SU-DHL-6 (cell line): ENCODE measurements around the gene MCM10.
A peak's percentile ranks its signal among the peaks of the same experiment; 100 is the strongest.

ENCODE experiments used
- H2AFZ ChIP-seq: fragments of 200-600 bp; sonication (generic); 2 replicates; pipeline ENCODE4 v1.6.1; 2014; ENCODE audit warnings: low read depth, mild to moderate bottlenecking, moderate library complexity, mixed read lengths, antibody characterized with exemption, low read length; ENCODE audit not compliant: severe bottlenecking
- H3F3A ChIP-seq: fragments of 200-600 bp; shearing (Covaris generic); 2 replicates; pipeline ENCODE4 v1.6.0; 2016; ENCODE audit warnings: antibody characterized with exemption, mild to moderate bottlenecking; ENCODE audit not compliant: insufficient read depth
- H3K27ac ChIP-seq: fragments of 200-600 bp; sonication (generic); 2 replicates; pipeline ENCODE4 v1.5.1; 2016; ENCODE audit warnings: low read depth, mild to moderate bottlenecking, low read length, moderate library complexity, mixed read lengths
- H3K27me3 ChIP-seq: fragments of 200-600 bp; sonication (generic), shearing (Covaris generic); 2 replicates; pipeline ENCODE4 v1.6.0; 2014; ENCODE audit warnings: mild to moderate bottlenecking, low read length
- H3K36me3 ChIP-seq: fragments of 200-600 bp; sonication (generic); 2 replicates; pipeline ENCODE4 v1.6.1; 2014; ENCODE audit warnings: mild to moderate bottlenecking, low read length, mixed read lengths
- H3K4me2 ChIP-seq: fragments of 300-600, 200-600 bp; shearing (Covaris generic), sonication (generic); 2 replicates; pipeline ENCODE4 v1.6.0; 2014; ENCODE audit warnings: low read length, low read depth, mild to moderate bottlenecking; ENCODE audit not compliant: poor library complexity, severe bottlenecking
- H3K4me3 ChIP-seq: fragments of 200-600 bp; sonication (generic); 2 replicates; pipeline ENCODE4 v1.5.1; 2014; ENCODE audit warnings: antibody characterized with exemption, low read length, mild to moderate bottlenecking, mixed read lengths; ENCODE audit not compliant: insufficient read depth, poor library complexity, severe bottlenecking
- H3K79me2 ChIP-seq: fragments of 200-600 bp; sonication (generic); 2 replicates; pipeline ENCODE4 v1.6.1; 2014; ENCODE audit warnings: mild to moderate bottlenecking, low read length, moderate library complexity; ENCODE audit not compliant: insufficient read depth
- H3K9ac ChIP-seq: fragments of 200-600 bp; sonication (generic); 2 replicates; pipeline ENCODE4 v1.7.0; 2014; ENCODE audit warnings: mild to moderate bottlenecking, low read length
- H3K9me2 ChIP-seq: fragments of 200-600 bp; sonication (generic); replicated peaks from 2 replicates; pipeline ENCODE4 v1.6.1; 2014; ENCODE audit warnings: low read length; ENCODE audit not compliant: insufficient read depth
- H3K9me3 ChIP-seq: fragments of 200-600 bp; sonication (generic); 2 replicates; pipeline ENCODE4 v1.6.1; 2014; ENCODE audit warnings: low read length, mixed read lengths; ENCODE audit not compliant: insufficient read depth
- H4K20me1 ChIP-seq: fragments of 200-600 bp; sonication (generic); 2 replicates; pipeline ENCODE4 v1.6.1; 2014; ENCODE audit warnings: low read depth, mild to moderate bottlenecking, antibody characterized with exemption, low read length, moderate library complexity, mixed read lengths
- EZH2phosphoT487 ChIP-seq: fragments of 200-600 bp; sonication (generic), shearing (Covaris generic); conservative IDR thresholded peaks from 2 replicates; pipeline ENCODE4 v1.6.1; 2018; ENCODE audit warnings: mild to moderate bottlenecking, antibody characterized with exemption, low read length, moderate library complexity, mixed read lengths
- TF ChIP-seq, protein P1 (sequence below): fragments of 200-600 bp; sonication (generic); IDR thresholded peaks from one replicate; pipeline ENCODE4 v1.5.1; 2017; ENCODE audit warnings: antibody characterized with exemption, mild to moderate bottlenecking, low read length, moderate library complexity; ENCODE audit not compliant: insufficient read depth, poor library complexity, severe bottlenecking

MCM10 gene

DNA sequence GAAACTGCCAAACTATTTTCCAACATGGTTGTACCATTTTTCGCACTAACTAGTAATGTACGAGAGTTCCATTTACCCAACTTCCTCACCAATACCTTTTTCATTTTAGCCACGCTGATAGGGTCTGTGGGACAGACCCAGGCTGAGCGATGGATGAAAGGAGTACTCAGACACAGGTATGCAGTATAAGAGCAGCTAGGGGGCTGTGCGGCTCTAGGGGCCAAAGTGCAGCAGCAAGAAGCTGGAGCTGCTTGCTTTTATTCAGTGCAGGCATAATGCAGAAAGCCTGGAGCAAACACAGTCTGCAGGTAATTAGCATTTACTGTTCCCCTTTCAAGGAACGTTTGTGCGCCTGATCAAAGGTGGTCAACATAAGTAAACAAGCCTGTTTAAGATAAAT, 51.8 kb downstream of the MCM10 start:
- no peaks in the 10 kb centered on the region for H4K20me1 ChIP-seq
- no peak overlapping the region for H3K27ac ChIP-seq
- no peak overlapping the region for H2AFZ ChIP-seq
- TF ChIP-seq, protein P1, sequence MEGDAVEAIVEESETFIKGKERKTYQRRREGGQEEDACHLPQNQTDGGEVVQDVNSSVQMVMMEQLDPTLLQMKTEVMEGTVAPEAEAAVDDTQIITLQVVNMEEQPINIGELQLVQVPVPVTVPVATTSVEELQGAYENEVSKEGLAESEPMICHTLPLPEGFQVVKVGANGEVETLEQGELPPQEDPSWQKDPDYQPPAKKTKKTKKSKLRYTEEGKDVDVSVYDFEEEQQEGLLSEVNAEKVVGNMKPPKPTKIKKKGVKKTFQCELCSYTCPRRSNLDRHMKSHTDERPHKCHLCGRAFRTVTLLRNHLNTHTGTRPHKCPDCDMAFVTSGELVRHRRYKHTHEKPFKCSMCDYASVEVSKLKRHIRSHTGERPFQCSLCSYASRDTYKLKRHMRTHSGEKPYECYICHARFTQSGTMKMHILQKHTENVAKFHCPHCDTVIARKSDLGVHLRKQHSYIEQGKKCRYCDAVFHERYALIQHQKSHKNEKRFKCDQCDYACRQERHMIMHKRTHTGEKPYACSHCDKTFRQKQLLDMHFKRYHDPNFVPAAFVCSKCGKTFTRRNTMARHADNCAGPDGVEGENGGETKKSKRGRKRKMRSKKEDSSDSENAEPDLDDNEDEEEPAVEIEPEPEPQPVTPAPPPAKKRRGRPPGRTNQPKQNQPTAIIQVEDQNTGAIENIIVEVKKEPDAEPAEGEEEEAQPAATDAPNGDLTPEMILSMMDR: no peak
- no peak for TF ChIP-seq EZH2phosphoT487
- H3K27me3 ChIP-seq: no peaks in the 10 kb centered on the region
- H3K9me3 ChIP-seq: no peaks in the 10 kb centered on the region
- no peak overlapping the region for H3K9ac ChIP-seq
- no peak overlapping the region for H3K4me2 ChIP-seq
- H3K36me3 ChIP-seq: peaks cover 5% of the 10 kb centered on the region; the same call in 1 of the 2 replicates
- H3K9me2 ChIP-seq: no peaks in the 10 kb centered on the region
- H3K79me2 ChIP-seq: no peaks in the 10 kb centered on the region
- H3K4me3 ChIP-seq: no peak overlapping the region
- H3F3A ChIP-seq: peaks cover 5% of the 10 kb centered on the region; the same call in 1 of the 2 replicates

DNA sequence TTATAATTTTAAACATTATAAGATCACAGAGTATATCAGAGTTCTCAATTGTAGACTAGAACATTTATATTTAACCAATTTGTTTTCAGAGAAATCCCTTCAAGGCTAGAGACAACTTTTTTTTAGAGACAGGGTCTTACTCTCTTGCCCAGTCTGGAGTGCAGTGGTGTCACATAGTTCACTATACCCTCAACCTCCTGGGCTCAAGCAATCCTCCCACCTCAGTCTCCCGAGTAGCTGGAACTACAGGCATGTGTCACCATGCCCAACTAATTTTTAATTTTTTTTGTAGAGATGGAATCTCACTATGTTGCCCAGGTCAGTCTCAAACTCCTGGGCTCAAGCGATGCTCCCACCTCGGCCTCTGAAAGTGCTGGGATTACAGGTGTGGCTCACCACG, 57.5 kb downstream of the MCM10 start:
- H2AFZ ChIP-seq: no peak overlapping the region
- H3K4me3 ChIP-seq: no peak overlapping the region
- TF ChIP-seq EZH2phosphoT487: no peak
- TF ChIP-seq, protein P1: no peak
- H4K20me1 ChIP-seq: no peaks in the 10 kb centered on the region
- no peaks in the 10 kb centered on the region for H3K9me2 ChIP-seq
- H3K36me3 ChIP-seq: no peaks in the 10 kb centered on the region; the same call in 1 of the 2 replicates
- no peaks in the 10 kb centered on the region for H3K79me2 ChIP-seq
- H3K27me3 ChIP-seq: no peaks in the 10 kb centered on the region
- H3F3A ChIP-seq: 0 out of 2 replicates have a peak, but pooled peaks cover 5% of the 10 kb centered on the region
- no peak overlapping the region for H3K9ac ChIP-seq
- no peak overlapping the region for H3K27ac ChIP-seq
- no peak overlapping the region for H3K4me2 ChIP-seq
- H3K9me3 ChIP-seq: no peaks in the 10 kb centered on the region

DNA sequence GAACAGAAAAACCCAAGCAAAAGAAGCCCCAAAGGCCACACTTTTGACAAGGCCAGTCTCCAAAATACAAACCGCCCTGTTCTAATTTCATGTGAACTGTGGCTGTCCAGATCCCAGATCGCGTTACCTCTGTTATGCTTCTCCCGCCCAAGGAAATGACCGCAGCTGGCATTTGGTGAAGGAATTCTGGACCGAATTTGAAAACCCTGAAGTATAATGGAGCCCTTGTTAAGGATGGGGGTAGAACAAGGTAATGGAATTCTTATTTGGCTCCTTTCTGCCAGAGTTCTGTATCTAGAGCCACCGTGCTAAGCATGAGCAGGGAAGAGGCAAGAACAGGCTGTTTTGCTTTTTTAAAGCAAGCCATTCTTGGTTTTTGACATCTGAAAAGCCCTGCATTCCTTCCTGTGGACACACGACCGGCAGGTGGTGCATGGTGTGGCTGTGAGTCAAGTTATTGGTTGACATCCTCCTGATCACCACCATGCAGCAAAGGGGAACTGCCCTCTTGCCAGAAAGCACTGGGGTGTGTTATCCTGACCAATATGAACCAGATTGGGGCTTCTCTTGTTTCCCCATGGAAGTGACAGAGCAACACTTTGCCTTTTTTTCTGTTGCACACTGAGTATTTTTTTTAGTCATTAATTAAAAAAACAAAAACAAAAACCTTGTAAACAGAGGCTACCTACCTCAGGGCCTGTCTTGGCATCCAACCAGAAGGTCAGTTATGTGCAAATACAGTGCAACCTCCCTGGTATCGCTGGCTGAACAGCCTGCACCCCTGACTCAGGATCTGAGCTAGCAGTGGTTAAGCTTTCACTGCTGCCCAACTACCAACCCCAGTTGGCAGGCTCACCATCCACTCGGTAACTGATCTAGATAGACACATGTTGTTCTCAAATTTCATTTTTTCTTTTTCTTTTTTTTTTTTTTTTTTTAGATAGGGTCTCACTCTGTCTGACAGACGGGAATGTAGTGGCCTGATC, 58.6 kb downstream of the MCM10 start:
- Histone ChIP-seq H3F3A (0 out of 2 replicates have a peak, but pooled peaks cover 5% of the 10 kb centered on the region), H3K27me3 (no peaks in the 10 kb centered on the region), H3K9me2 (no peaks in the 10 kb centered on the region), H2AFZ (no peak overlapping the region), H3K36me3 (no peaks in the 10 kb centered on the region; the same call in 1 of the 2 replicates), H3K9ac (no peak overlapping the region), H3K27ac (no peak overlapping the region), H3K9me3 (no peaks in the 10 kb centered on the region), H3K4me2 (no peak overlapping the region), H3K79me2 (no peaks in the 10 kb centered on the region), H3K4me3 (no peak overlapping the region), H4K20me1 (no peaks in the 10 kb centered on the region)
- TF ChIP-seq, protein P1: peak; percentile 14
- TF ChIP-seq EZH2phosphoT487: no peak
